ENCODE data around the gene PTCH2.
A peak's percentile ranks its signal among the peaks of the same experiment; 100 is the strongest.

The PTCH2 gene

GRCh38 chr1:44787506-44787905 lies 55.5 kb downstream of the PTCH2 start:
- H3K36me3 ChIP-seq (replicated peaks; ENCODE audit: low read depth, low read length) = no peaks in the 10 kb centered on the region
- TF ChIP-seq, protein P1, sequence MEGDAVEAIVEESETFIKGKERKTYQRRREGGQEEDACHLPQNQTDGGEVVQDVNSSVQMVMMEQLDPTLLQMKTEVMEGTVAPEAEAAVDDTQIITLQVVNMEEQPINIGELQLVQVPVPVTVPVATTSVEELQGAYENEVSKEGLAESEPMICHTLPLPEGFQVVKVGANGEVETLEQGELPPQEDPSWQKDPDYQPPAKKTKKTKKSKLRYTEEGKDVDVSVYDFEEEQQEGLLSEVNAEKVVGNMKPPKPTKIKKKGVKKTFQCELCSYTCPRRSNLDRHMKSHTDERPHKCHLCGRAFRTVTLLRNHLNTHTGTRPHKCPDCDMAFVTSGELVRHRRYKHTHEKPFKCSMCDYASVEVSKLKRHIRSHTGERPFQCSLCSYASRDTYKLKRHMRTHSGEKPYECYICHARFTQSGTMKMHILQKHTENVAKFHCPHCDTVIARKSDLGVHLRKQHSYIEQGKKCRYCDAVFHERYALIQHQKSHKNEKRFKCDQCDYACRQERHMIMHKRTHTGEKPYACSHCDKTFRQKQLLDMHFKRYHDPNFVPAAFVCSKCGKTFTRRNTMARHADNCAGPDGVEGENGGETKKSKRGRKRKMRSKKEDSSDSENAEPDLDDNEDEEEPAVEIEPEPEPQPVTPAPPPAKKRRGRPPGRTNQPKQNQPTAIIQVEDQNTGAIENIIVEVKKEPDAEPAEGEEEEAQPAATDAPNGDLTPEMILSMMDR (IDR thresholded peaks at IDR 0.05; ENCODE audit: low read depth, low read length) = no peak
- TF ChIP-seq EZH2phosphoT487 (IDR thresholded peaks at IDR 0.05; ENCODE audit: low read depth) = no peak
- no peaks in the 10 kb centered on the region for H3K79me2 ChIP-seq (ENCODE audit: low read length)
- H3K4me3 ChIP-seq (ENCODE audit: low read length) = no peak overlapping the region
- H3K4me2 ChIP-seq (ENCODE audit: low read length) = no peak overlapping the region
- peaks cover 27% of the 10 kb centered on the region for H3K4me1 ChIP-seq (ENCODE audit: low read length)
- H3K27me3 ChIP-seq (ENCODE audit: low read depth, low read length) = no peaks in the 10 kb centered on the region
- no peaks in the 10 kb centered on the region for H4K20me1 ChIP-seq (ENCODE audit: insufficient read depth, low read length)
- no peaks in the 10 kb centered on the region for H3K9me3 ChIP-seq (ENCODE audit: insufficient read depth, low read length)
- no peak overlapping the region for H3K9ac ChIP-seq (ENCODE audit: low read length)
- H3K27ac ChIP-seq (ENCODE audit: low read length) = no peak overlapping the region
- no peak overlapping the region for H2AFZ ChIP-seq (ENCODE audit: low read depth, low read length)

GRCh38 chr1:44786841-44787426 lies 56.1 kb downstream of the PTCH2 start:
- Histone ChIP-seq H3K4me1 (ENCODE audit: low read length) (peaks cover 27% of the 10 kb centered on the region), H3K27me3 (ENCODE audit: low read depth, low read length) (no peaks in the 10 kb centered on the region), H3K9ac (ENCODE audit: low read length) (peak overlapping the region; percentile 73), H3K4me3 (ENCODE audit: low read length) (peak overlapping the region; percentile 84), H3K79me2 (ENCODE audit: low read length) (no peaks in the 10 kb centered on the region), H2AFZ (ENCODE audit: low read depth, low read length) (peak overlapping the region; percentile 72), H4K20me1 (ENCODE audit: insufficient read depth, low read length) (no peaks in the 10 kb centered on the region), H3K9me3 (ENCODE audit: insufficient read depth, low read length) (no peaks in the 10 kb centered on the region), H3K27ac (ENCODE audit: low read length) (no peak overlapping the region), H3K36me3 (replicated peaks; ENCODE audit: low read depth, low read length) (peaks cover 2% of the 10 kb centered on the region), H3K4me2 (ENCODE audit: low read length) (peak overlapping the region; percentile 88)
- TF ChIP-seq, protein P1 (IDR thresholded peaks at IDR 0.05; ENCODE audit: low read depth, low read length) = no peak
- TF ChIP-seq EZH2phosphoT487 (IDR thresholded peaks at IDR 0.05; ENCODE audit: low read depth) = no peak

GRCh38 chr1:44786138-44786840 lies 56.8 kb downstream of the PTCH2 start:
- Histone ChIP-seq H3K9ac (ENCODE audit: low read length) (peak overlapping the region; percentile 73), H3K4me2 (ENCODE audit: low read length) (peak overlapping the region; percentile 88), H3K4me3 (ENCODE audit: low read length) (peak overlapping the region; percentile 84), H4K20me1 (ENCODE audit: insufficient read depth, low read length) (no peaks in the 10 kb centered on the region), H3K27ac (ENCODE audit: low read length) (0 out of 2 replicates have a peak overlapping the region, but pooled peaks have one; percentile 8), H3K27me3 (ENCODE audit: low read depth, low read length) (no peaks in the 10 kb centered on the region), H3K9me3 (ENCODE audit: insufficient read depth, low read length) (no peaks in the 10 kb centered on the region), H3K79me2 (ENCODE audit: low read length) (no peaks in the 10 kb centered on the region), H2AFZ (ENCODE audit: low read depth, low read length) (peak overlapping the region; percentile 72), H3K4me1 (ENCODE audit: low read length) (peaks cover 27% of the 10 kb centered on the region), H3K36me3 (replicated peaks; ENCODE audit: low read depth, low read length) (peaks cover 6% of the 10 kb centered on the region)
- TF ChIP-seq, protein P1 (IDR thresholded peaks at IDR 0.05; ENCODE audit: low read depth, low read length) = peak; percentile 78
- TF ChIP-seq EZH2phosphoT487 (IDR thresholded peaks at IDR 0.05; ENCODE audit: low read depth) = no peak

GRCh38 chr1:44785501-44786137 lies 57.4 kb downstream of the PTCH2 start:
- no peaks in the 10 kb centered on the region for H3K9me3 ChIP-seq (ENCODE audit: insufficient read depth, low read length)
- TF ChIP-seq EZH2phosphoT487 (IDR thresholded peaks at IDR 0.05; ENCODE audit: low read depth) = no peak
- TF ChIP-seq, protein P1 (IDR thresholded peaks at IDR 0.05; ENCODE audit: low read depth, low read length) = no peak
- peak overlapping the region; percentile 84 for H3K4me3 ChIP-seq (ENCODE audit: low read length)
- peak overlapping the region; percentile 73 for H3K9ac ChIP-seq (ENCODE audit: low read length)
- H3K4me2 ChIP-seq (ENCODE audit: low read length) = peak overlapping the region; percentile 88
- no peaks in the 10 kb centered on the region for H3K79me2 ChIP-seq (ENCODE audit: low read length)
- peaks cover 12% of the 10 kb centered on the region for H3K36me3 ChIP-seq (replicated peaks; ENCODE audit: low read depth, low read length)
- no peaks in the 10 kb centered on the region for H4K20me1 ChIP-seq (ENCODE audit: insufficient read depth, low read length)
- H2AFZ ChIP-seq (ENCODE audit: low read depth, low read length) = peak overlapping the region; percentile 63; the same call in 1 of the 2 replicates
- H3K4me1 ChIP-seq (ENCODE audit: low read length) = peaks cover 27% of the 10 kb centered on the region
- H3K27ac ChIP-seq (ENCODE audit: low read length) = 0 out of 2 replicates have a peak overlapping the region, but pooled peaks have one; percentile 8
- H3K27me3 ChIP-seq (ENCODE audit: low read depth, low read length) = no peaks in the 10 kb centered on the region

Data from OCI-LY3 (cell line).